Osteoblast (primary cell): ENCODE measurements around the gene TSACC. TPM values are rescaled to one million over a fixed set of nuclear protein-coding genes. Genes with fewer than 3 reads are reported as not detected.

Experiments used
- DNase-seq: peaks from one replicate; pipeline ENCODE4 v3.0.0; 2011; ENCODE audit warnings: low spot score, mixed read lengths; ENCODE audit not compliant: insufficient read length; ENCODE audit errors: missing footprints
- H2AFZ ChIP-seq: 2 replicates; pipeline ENCODE4 v1.6.0; 2011; ENCODE audit warnings: mild to moderate bottlenecking, low read length
- H3K27ac ChIP-seq: 2 replicates; pipeline ENCODE4 v1.5.1; 2011; ENCODE audit warnings: mild to moderate bottlenecking, low read depth, low read length, moderate library complexity
- H3K27me3 ChIP-seq: 2 replicates; pipeline ENCODE4 v1.6.0; 2012; ENCODE audit warnings: mild to moderate bottlenecking, control low read depth, inconsistent platforms, low read length, moderate library complexity; ENCODE audit not compliant: insufficient read depth
- H3K36me3 ChIP-seq: 2 replicates; pipeline ENCODE4 v1.5.1; 2011; ENCODE audit warnings: mild to moderate bottlenecking, low read length, control low read depth, moderate library complexity; ENCODE audit not compliant: insufficient read depth
- H3K4me1 ChIP-seq: 2 replicates; pipeline ENCODE4 v1.5.1; 2011; ENCODE audit warnings: mild to moderate bottlenecking, low read length, control low read depth, moderate library complexity; ENCODE audit not compliant: insufficient read depth
- H3K4me2 ChIP-seq: 2 replicates; pipeline ENCODE4 v1.6.0; 2011; ENCODE audit warnings: mild to moderate bottlenecking, low read length; ENCODE audit not compliant: insufficient read depth
- H3K4me3 ChIP-seq: fragments of 200-600 bp; sonication (generic); 3 replicates; pipeline ENCODE4 v1.5.1; 2012; ENCODE audit warnings: mild to moderate bottlenecking, low read length, inconsistent platforms; ENCODE audit not compliant: insufficient read depth
- H3K79me2 ChIP-seq: 2 replicates; pipeline ENCODE4 v1.6.0; 2012; ENCODE audit warnings: mild to moderate bottlenecking, low read length, control low read depth, inconsistent platforms; ENCODE audit not compliant: insufficient read depth
- H3K9me3 ChIP-seq: 2 replicates; pipeline ENCODE4 v1.5.1; 2011; ENCODE audit warnings: low read depth, low read length, control low read depth
- H4K20me1 ChIP-seq: 2 replicates; pipeline ENCODE4 v1.6.0; 2012; ENCODE audit warnings: mild to moderate bottlenecking, low read length, control low read depth; ENCODE audit not compliant: insufficient read depth
- total RNA-seq: library from RNA; depleted of rRNA; stranded (reverse); fragments of >200 nt; gene quantifications from 2 replicates; pipeline ENCODE4 v1.2.3, GENCODE V29; 2012
- TF ChIP-seq, protein P1 (sequence below): IDR thresholded peaks from 2 replicates; pipeline ENCODE4 v1.5.1; 2011; ENCODE audit warnings: mild to moderate bottlenecking, low read depth, low read length, moderate library complexity; ENCODE audit errors: extremely low read depth

TSACC gene
- total RNA-seq, 1 donor: 0.36 TPM

GRCh38 chr1:156391701-156392100, 53.4 kb downstream of the TSACC start:
- H3K36me3 ChIP-seq: no peaks in the 10 kb centered on the region
- no peaks in the 10 kb centered on the region for H4K20me1 ChIP-seq
- no peaks in the 10 kb centered on the region for H3K4me1 ChIP-seq
- TF ChIP-seq, protein P1, sequence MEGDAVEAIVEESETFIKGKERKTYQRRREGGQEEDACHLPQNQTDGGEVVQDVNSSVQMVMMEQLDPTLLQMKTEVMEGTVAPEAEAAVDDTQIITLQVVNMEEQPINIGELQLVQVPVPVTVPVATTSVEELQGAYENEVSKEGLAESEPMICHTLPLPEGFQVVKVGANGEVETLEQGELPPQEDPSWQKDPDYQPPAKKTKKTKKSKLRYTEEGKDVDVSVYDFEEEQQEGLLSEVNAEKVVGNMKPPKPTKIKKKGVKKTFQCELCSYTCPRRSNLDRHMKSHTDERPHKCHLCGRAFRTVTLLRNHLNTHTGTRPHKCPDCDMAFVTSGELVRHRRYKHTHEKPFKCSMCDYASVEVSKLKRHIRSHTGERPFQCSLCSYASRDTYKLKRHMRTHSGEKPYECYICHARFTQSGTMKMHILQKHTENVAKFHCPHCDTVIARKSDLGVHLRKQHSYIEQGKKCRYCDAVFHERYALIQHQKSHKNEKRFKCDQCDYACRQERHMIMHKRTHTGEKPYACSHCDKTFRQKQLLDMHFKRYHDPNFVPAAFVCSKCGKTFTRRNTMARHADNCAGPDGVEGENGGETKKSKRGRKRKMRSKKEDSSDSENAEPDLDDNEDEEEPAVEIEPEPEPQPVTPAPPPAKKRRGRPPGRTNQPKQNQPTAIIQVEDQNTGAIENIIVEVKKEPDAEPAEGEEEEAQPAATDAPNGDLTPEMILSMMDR: no peak
- peaks cover 50% of the 10 kb centered on the region for H3K27me3 ChIP-seq
- no peak overlapping the region for H3K27ac ChIP-seq
- H3K9me3 ChIP-seq: no peaks in the 10 kb centered on the region
- no peak overlapping the region for H3K4me3 ChIP-seq
- no peak overlapping the region for H3K4me2 ChIP-seq
- peak; percentile 75 for DNase-seq
- no peak overlapping the region for H2AFZ ChIP-seq
- H3K79me2 ChIP-seq: no peaks in the 10 kb centered on the region

- peaks cover 43% of the 10 kb centered on the region for H3K27me3 ChIP-seq
- peak; percentile 42 for DNase-seq
- no peak overlapping the region for H2AFZ ChIP-seq
Measured at GRCh38 chr1:156392452-156392853, 54.1 kb downstream of the TSACC start.

GRCh38 chr1:156393095-156393494, 54.8 kb downstream of the TSACC start:
- no peaks in the 10 kb centered on the region for H3K36me3 ChIP-seq
- no peaks in the 10 kb centered on the region for H3K79me2 ChIP-seq
- H3K4me3 ChIP-seq: no peak overlapping the region
- peaks cover 36% of the 10 kb centered on the region for H3K27me3 ChIP-seq
- H3K4me1 ChIP-seq: no peaks in the 10 kb centered on the region
- no peaks in the 10 kb centered on the region for H3K9me3 ChIP-seq
- TF ChIP-seq, protein P1: no peak
- H3K27ac ChIP-seq: no peak overlapping the region
- H4K20me1 ChIP-seq: no peaks in the 10 kb centered on the region
- no peak overlapping the region for H3K4me2 ChIP-seq
- no peak overlapping the region for H2AFZ ChIP-seq
- peak; percentile 62 for DNase-seq

More at GRCh38 chr1:156392452-156392853, 54.1 kb downstream of the TSACC start:
- Histone ChIP-seq H3K9me3 (no peaks in the 10 kb centered on the region), H3K4me1 (no peaks in the 10 kb centered on the region), H3K36me3 (no peaks in the 10 kb centered on the region), H4K20me1 (no peaks in the 10 kb centered on the region), H3K79me2 (no peaks in the 10 kb centered on the region), H3K27ac (no peak overlapping the region), H3K4me2 (no peak overlapping the region), H3K4me3 (no peak overlapping the region)
- TF ChIP-seq, protein P1: no peak

GRCh38 chr1:156394082-156394481, 55.8 kb downstream of the TSACC start:
- no peaks in the 10 kb centered on the region for H3K79me2 ChIP-seq
- TF ChIP-seq, protein P1: no peak
- H3K4me1 ChIP-seq: no peaks in the 10 kb centered on the region
- H3K4me3 ChIP-seq: no peak overlapping the region
- peak; percentile 64 for DNase-seq
- H3K27ac ChIP-seq: no peak overlapping the region
- peaks cover 29% of the 10 kb centered on the region for H3K27me3 ChIP-seq
- H4K20me1 ChIP-seq: no peaks in the 10 kb centered on the region
- no peak overlapping the region for H3K4me2 ChIP-seq
- no peaks in the 10 kb centered on the region for H3K36me3 ChIP-seq
- H2AFZ ChIP-seq: no peak overlapping the region
- no peaks in the 10 kb centered on the region for H3K9me3 ChIP-seq
